Stimulated activated CD4-positive, alpha-beta T cell treated with anti-CD3 and anti-CD28 coated beads, TNF-alpha, amount 100 ng/mL, for 48 hours (primary cell): ENCODE measurements around the gene CHTF18.
"Not testable (repeated sequence)": the region's sequence is repeated elsewhere in the genome, so short reads cannot be mapped to it uniquely, and the experiment has no call there.

Source experiments
- DNase-seq, 3 donors: peaks; one replicate each; pipeline ENCODE4 v3.0.0-alpha.2; 2020; ENCODE audit warnings: low read depth in 3 of 3

CHTF18 gene

GRCh38 chr16:807347-808084 lies 19.1 kb downstream of the CHTF18 start:
- peak; percentile 72 to 88 (median 76) for DNase-seq

- no peak for DNase-seq
Measured at GRCh38 chr16:808085-808386, 19.6 kb downstream of the CHTF18 start.

DNA sequence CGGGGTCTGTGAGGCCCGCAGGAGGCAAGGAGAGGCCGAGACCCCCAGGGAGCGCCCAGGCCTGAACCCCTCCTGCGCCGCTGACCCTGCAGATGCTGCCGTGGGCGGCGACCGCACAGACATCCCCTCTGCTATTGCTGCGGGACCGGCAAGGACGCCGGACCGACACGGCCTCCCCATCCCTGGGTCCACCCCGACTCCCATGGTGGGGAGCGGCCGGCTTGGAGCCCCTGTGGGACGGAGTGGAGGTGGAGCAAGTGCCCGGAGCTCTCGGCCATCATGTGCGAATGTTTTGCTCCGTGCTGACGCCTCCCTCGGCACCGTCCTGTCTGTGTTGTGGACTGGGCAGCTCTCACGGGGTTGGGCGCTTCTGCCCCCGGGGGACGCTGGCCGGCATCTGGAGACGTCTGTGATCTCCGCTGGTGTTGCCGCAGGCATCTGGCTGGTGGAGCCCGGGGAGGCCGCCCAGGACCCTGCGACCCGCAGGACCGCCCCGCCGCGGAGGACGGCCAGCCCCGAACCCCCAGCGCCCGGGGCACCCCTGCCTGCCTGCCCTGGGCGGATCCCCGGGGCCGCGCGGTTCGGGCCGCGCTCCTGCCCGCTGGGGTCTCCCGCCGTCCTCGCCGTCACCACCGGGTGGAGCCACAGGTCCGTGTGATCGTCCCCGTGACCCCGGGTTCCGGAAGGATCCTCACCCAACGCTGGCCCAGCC lies 24.9 kb downstream of the CHTF18 start:
- peak in 2 of 3 donors; percentile 39 to 48 for DNase-seq

DNA sequence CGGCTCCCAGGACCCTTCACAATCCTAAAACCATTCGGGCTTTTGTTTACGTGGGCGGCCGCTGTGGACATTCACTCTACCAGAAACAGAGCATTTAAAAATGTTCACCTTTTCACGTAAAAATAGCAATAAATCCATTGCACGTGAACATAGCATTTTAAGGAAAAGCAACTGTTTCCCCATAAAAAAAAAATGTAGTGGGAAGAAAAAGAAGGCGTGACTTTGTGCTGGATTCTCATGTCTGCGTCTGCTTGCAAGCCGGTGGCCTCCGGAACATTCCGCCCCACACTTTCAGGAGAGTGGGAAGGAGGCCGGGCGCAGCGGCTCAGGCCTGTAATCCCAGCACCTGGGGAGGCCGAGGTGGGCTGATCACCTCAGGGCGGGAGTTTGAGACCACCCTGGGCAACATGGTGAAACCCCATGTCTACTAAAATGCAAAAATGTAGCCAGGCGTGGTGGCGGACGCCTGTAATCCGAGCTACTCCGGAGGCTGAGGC lies 25.5 kb downstream of the CHTF18 start:
- no peak for DNase-seq

GRCh38 chr16:814974-815373 lies 26.6 kb downstream of the CHTF18 start:
- no peak for DNase-seq

- no peak for DNase-seq
Measured at GRCh38 chr16:815861-816260, 27.4 kb downstream of the CHTF18 start.

DNA sequence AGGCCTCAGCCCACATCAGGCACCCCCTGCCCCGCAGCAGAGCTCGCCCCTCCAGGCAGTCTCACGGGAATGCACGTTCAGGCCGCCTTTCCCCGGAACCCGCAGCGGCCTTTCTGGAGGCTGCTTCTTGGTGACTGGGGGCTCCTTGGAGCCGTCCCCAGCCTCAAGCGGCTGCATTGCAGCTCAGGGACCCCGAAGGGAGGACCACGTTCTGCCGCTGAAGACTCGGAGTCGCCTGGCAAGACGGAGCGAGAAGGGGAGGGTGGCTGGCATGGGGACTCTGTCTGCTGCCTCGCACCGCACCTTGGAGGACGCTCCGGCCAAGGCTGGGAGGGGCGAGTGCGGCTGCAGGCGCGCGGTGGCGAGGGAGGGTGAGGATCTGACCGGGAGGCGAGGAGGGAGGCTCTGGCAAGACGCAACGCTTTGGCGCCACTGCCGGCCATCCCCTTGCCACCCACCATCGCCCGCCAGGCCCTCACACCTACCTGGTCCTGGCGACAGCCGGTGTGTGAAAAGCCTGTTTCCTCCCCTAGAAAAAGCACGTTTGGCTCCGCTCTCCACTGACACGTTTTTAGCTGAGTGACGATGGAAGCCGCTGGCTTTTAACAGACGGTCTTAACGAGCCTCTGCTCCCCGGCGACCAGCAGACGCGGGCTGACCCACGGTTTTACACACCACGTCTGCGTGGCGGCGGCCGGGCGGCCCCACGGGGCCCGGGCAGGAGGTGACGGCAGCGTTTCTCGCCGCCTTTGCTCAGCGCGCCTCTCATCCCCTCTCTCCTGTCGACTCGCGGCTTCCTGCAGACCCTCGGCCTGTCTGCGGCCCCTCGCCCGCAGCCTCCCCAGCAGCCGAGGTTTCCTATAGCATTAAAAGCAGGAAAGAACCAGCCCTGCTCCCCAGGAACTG lies 28.8 kb downstream of the CHTF18 start:
- no peak for DNase-seq

DNA sequence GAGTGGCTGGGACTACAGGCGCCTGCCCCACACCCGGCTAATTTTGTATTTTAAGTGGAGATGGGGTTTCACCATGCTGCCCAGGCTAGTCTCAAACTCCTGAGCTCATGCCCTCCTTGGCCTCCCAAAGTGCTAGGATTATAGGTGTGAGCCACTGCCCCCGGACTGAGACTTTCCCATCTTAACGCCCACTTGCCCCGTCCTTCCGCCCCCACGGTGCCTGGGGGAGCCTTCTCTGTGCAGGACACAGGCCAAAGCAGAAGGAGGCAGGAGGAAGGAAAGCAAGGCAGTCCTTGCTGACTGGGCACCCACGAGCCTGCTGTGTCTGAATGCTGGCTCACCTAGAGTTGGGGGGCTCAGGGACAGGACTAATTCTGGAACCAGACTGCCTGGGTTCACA lies 29.7 kb downstream of the CHTF18 start:
- no peak for DNase-seq

DNA sequence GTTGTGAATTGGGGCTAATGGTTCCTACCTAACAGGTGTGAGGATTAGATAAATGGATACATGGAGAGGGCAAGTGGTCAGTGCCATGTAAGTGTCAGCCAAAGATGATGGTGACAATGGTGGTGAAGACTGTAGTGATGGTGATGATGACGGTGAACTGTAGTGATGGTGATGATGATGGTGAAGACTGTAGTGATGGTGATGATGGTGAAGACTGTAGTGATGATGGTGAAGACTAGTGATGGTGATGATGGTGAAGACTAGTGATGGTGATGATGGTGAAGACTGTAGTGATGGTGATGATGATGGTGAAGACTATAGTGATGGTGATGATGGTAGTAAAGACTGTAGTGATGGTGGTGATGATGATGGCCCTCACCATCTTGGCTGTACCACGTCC lies 30.2 kb downstream of the CHTF18 start:
- no peak for DNase-seq

DNA sequence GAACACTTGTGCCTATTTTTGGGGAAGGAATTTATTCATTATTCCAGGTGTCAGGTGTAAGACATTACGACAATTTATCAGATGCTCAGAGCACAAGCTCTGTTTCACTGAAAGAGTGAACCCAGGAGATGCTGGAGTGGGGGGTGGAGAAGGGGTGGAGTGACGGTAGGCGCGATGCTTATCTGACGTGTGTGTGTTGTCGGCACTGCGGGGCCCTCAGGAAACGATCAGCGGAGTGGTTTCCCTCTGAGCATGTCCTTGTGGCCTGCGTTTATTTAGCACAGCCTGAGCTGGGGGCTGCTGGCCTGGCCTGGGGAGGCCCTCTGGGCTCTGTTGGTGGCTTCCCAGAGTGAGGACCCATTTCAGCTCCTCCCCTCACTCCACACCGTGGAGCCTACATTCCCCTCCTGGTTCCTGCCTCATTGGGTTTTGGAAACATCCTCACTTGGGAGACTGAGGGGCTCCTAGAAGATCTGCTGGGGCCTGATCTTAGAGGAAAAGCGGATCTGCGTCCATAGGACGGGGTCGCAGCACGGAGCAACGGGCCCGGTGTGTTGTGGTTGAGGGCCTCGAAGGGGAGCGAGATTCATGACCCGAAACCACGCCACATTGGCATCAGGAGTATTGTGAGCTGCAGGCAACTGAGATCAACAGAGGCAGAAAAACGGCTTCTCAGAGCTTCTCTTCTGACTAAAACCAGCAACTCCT lies 31.1 kb downstream of the CHTF18 start:
- no peak for DNase-seq

- not testable (repeated sequence) for DNase-seq
Measured at GRCh38 chr16:820044-820408, 31.6 kb downstream of the CHTF18 start.

GRCh38 chr16:820748-821147 lies 32.3 kb downstream of the CHTF18 start:
- no peak for DNase-seq

GRCh38 chr16:821751-822150 lies 33.3 kb downstream of the CHTF18 start:
- DNase-seq: no peak

DNA sequence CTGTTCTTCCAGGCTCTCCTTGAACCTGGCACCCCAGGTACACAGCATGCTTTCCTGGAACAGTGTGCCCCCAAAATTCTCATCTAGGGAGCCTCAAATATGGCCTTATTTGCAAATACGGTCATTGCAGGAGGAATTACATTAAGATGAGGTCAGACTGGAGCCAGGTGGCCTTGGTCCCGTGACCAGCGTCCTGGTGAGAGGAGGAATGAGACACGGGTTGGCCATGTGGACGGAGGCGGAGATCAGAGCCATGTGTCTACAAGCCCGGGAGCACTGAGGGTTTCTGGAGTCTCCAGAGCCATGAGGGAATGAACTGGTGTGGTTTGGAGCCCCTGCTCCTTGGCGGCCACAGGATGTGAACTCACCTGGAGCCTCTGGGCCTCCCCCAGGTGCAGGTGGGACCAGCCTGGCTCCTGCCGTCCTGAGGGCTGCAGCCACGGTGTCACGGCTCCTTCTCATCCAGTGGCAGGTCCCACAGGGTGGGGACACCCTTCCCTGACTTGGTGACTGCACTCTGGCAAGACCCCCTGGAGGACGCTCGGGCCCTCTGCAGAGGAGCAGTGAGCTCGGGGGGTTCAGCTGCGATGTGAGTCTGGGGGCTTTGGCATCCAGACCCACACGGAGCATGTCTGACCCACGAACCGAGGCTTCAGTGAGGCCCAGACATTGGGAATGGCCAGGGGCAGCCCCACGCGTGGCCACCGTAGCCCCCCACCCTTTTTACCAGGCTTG lies 33.9 kb downstream of the CHTF18 start:
- DNase-seq: no peak

- DNase-seq: no peak
Measured at GRCh38 chr16:822909-823297, 34.5 kb downstream of the CHTF18 start.

DNA sequence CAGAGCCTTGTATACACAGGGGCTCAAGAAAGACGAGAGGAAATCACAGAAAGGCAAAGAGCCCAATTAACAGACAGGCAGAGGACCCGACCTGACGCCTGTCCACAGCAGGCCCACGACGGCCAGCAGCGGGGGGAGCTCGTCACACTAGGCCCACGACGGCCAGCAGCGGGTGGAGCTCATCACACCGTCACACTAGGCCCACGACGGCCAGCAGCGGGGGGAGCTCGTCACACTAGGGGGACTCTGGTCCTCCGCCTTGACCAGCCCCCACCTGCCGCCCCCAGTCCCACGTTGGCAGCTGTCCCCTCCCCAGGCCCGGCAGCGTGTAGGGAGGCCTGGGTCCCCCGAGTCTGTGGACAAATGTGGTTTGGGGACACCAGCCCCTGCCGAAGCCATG lies 35.8 kb downstream of the CHTF18 start:
- DNase-seq: no peak

DNA sequence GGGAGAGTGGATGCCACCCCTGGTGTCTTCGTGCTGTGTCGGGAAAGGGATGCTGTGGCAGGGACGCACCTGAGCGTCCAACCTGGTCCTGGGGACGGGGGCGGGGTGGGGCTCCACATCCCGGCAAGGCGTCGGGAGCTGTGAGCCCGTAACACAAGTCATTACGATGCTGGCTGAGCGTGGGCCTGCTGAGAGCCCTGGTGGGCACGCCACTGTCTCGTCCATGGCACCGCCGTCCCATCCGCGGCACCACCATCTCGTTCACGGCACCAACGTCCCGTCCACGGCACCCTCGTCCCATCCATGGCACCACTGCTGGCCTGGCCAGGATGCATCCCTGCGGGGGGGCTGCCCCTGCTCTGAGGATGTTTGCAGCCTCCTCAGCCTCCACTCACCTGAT lies 36.2 kb downstream of the CHTF18 start:
- no peak for DNase-seq

DNA sequence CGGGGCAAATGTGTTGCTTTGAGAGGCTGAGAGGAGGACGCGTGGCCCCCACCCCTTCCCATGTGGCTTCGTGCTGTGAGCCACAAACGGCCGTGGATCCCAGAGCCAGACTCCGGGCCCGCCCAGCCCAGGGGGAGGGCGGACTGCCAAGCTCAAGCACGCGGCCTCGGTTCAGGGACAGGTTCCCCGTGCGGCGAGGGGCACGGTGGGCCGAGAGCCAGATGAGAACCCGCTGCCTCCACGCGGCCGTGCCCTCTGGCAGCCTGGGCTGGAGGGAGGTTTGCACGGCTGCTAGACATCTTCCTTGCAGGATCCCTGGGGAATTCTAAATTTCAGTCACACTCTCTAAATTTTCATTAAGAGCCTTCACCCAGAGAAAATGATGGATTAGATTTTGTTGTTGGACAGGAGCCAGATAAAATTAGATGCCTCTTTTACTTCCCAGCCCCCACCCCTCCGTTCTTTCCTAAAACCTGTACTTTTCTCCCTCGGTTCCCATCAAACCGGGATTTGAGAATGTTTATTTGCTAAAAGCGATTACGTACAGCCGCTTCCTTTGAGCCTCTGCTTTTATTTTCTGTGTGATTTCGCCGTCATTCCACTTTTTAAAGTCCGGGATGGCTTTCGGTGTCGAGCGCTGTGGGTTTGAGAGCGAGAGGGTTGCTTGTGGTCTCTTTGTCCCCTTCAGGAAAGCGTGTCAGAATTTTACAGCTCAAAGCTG lies 37.1 kb downstream of the CHTF18 start:
- DNase-seq: no peak

DNA sequence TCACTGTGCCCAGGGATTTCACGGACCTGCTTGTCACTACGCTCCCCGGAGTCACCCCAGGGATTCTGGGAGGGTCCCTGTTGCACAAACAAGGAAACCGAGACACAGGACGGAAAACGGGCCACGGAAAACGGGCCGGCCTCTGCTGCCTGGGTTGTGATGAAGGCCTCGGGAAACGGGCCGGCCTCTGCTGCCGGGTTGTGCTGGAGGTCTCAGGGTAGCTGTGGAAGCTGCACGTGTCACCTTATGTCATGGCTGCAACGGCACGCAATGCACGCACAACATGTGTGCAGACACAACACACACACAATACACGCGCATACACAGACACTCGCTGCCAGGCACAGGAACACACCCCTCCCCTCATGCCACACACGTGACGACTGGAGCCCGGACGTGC lies 39.1 kb downstream of the CHTF18 start:
- no peak for DNase-seq

GRCh38 chr16:828891-829290 lies 40.5 kb downstream of the CHTF18 start:
- DNase-seq: no peak
